HepG2 (cell line): ENCODE results near the gene ABL2. TPM values are rescaled to one million over a fixed set of nuclear protein-coding genes. Genes with fewer than 3 reads are reported as not detected.

ENCODE experiments used
- ATAC-seq: fragments of 200-7000 bp; cut with Tn5 transposase; 3 replicates; pipeline ENCODE4 v1.9.1; 2020; ENCODE audit warnings: mild to moderate bottlenecking, moderate library complexity
- BruUV-seq: library from RNA; stranded (reverse); fragments of 400-500 nt; replicated peaks from 2 replicates; lab custom pipeline; 2021; lab: Mats Ljungman, UMichigan
- CTCF ChIA-PET: fragments of 300-600 bp; formaldehyde crosslinking; extraction: SDS; loops from one replicate; lab custom pipeline; 2021; ENCODE audit warnings: low total read pairs, inconsistent platforms, low intra/inter-chr PET ratio; lab: Yijun Ruan, JAX
- POLR2A ChIA-PET: fragments of 350-600 bp; sonication (Branson Sonifier 250); formaldehyde crosslinking; loops from one replicate; lab custom pipeline; 2020; ENCODE audit warnings: antibody characterized with exemption, inconsistent platforms; lab: Yijun Ruan, JAX
- DNase-seq: peaks from one replicate; pipeline ENCODE4 v3.0.0-alpha.2; 2015; ENCODE audit warnings: low spot score
- FAIRE-seq: peaks from 3 replicates; lab custom pipeline; 2011; peaks lifted over from hg19 to GRCh38; lab: Jason Lieb, UNC
- H2AFZ ChIP-seq: one replicate; pipeline ENCODE4 v1.6.1; 2011; ENCODE audit warnings: low read length, inconsistent platforms
- H3K27ac ChIP-seq: fragments of 300-600 bp; 3 replicates; pipeline ENCODE4 v1.8.0; 2011; ENCODE audit warnings: mixed run types, mild to moderate bottlenecking, mixed read lengths, low read length, inconsistent platforms; ENCODE audit not compliant: insufficient read depth; ENCODE audit errors: extremely low read length
- H3K27me3 ChIP-seq, 2 experiments: fragments of 200-600 bp in 1 of 2; 2 replicates in 1 of 2; 3 replicates in 1 of 2; pipeline versions ENCODE4 v1.6.0 to v1.8.0; 2011; ENCODE audit warnings: low read length in 2 of 2, mild to moderate bottlenecking in 2 of 2, moderate library complexity in 2 of 2, inconsistent platforms in 1 of 2; ENCODE audit not compliant: insufficient read depth in 2 of 2, control insufficient read depth in 1 of 2
- H3K36me3 ChIP-seq, 2 experiments: fragments of 200-600 bp in 1 of 2; replicated peaks in 1 of 2; 2 replicates in 1 of 2; 3 replicates in 1 of 2; pipeline versions ENCODE4 v1.5.1 to v1.8.0; 2011; ENCODE audit warnings: low read length in 2 of 2, inconsistent platforms in 1 of 2; ENCODE audit not compliant: insufficient read depth in 2 of 2, control insufficient read depth in 1 of 2
- H3K4me1 ChIP-seq: 2 replicates; pipeline ENCODE4 v1.5.1; 2012; ENCODE audit warnings: low read length, inconsistent platforms; ENCODE audit not compliant: insufficient read depth
- H3K4me2 ChIP-seq: 2 replicates; pipeline ENCODE4 v1.6.0; 2011; ENCODE audit warnings: low read depth, low read length, inconsistent platforms
- H3K4me3 ChIP-seq, 3 experiments: fragments of 200-600 bp in 1 of 3; sonication (generic), shearing (Covaris generic) in 1 of 3; replicated peaks in 1 of 3; 2 replicates each; pipeline ENCODE4 v1.5.1; 2011 to 2016; ENCODE audit warnings: low read length in 3 of 3, inconsistent platforms in 2 of 3, low read depth in 2 of 3, mild to moderate bottlenecking in 2 of 3, control low read depth in 1 of 3, mixed read lengths in 1 of 3; ENCODE audit not compliant: insufficient read depth in 1 of 3
- H3K79me2 ChIP-seq: one replicate; pipeline ENCODE4 v1.6.1; 2011; ENCODE audit warnings: low read length, inconsistent platforms; ENCODE audit not compliant: insufficient read depth
- H3K9ac ChIP-seq: 2 replicates; pipeline ENCODE4 v1.6.0; 2011; ENCODE audit warnings: mild to moderate bottlenecking, low read depth, low read length, inconsistent platforms; ENCODE audit not compliant: insufficient read depth
- H3K9me3 ChIP-seq: 2 replicates; pipeline ENCODE4 v1.5.1; 2012; ENCODE audit warnings: mild to moderate bottlenecking, low read length
- H4K20me1 ChIP-seq: 2 replicates; pipeline ENCODE4 v1.6.0; 2011; ENCODE audit warnings: inconsistent platforms, mild to moderate bottlenecking, low read length, moderate library complexity; ENCODE audit not compliant: insufficient read depth
- BCL6 ChIP-seq: IDR thresholded peaks from 2 replicates; pipeline ENCODE4 v1.6.1; 2016; ENCODE audit warnings: missing genetic modification reagents, missing compliant biosample characterization
- CAMTA2 ChIP-seq: sonication (generic); formaldehyde crosslinking; IDR thresholded peaks from 2 replicates; pipeline ENCODE4 v1.4.0; 2020; ENCODE audit warnings: mild to moderate bottlenecking, missing genetic modification reagents, borderline replicate concordance
- CEBPB ChIP-seq: IDR thresholded peaks from 2 replicates; pipeline ENCODE4 v1.6.1; 2011; ENCODE audit warnings: low read depth, low read length, improper control_type of control experiment, borderline replicate concordance
- IRF1 ChIP-seq: sonication (generic); formaldehyde crosslinking; IDR thresholded peaks from 2 replicates; pipeline ENCODE4 v1.4.0; 2020; ENCODE audit warnings: low read depth, mild to moderate bottlenecking, missing genetic modification reagents
- MED1 ChIP-seq: sonication (generic); formaldehyde crosslinking; IDR thresholded peaks from 2 replicates; pipeline ENCODE4 v1.4.0; 2020; ENCODE audit warnings: missing genetic modification reagents
- PAWR ChIP-seq: sonication (generic); formaldehyde crosslinking; IDR thresholded peaks from 2 replicates; pipeline ENCODE4 v1.4.0; 2020; ENCODE audit warnings: missing genetic modification reagents, mild to moderate bottlenecking, borderline replicate concordance
- PAXIP1 ChIP-seq: sonication (generic); formaldehyde crosslinking; conservative IDR thresholded peaks from 2 replicates; pipeline ENCODE4 v1.4.0; 2020; ENCODE audit warnings: mild to moderate bottlenecking, missing genetic modification reagents, moderate library complexity
- RORA ChIP-seq: sonication (generic); formaldehyde crosslinking; IDR thresholded peaks from 2 replicates; pipeline ENCODE4 v1.5.0; 2020; ENCODE audit warnings: mild to moderate bottlenecking, missing genetic modification reagents, moderate library complexity
- ZNF235 ChIP-seq: sonication (generic); formaldehyde crosslinking; IDR thresholded peaks from 2 replicates; pipeline ENCODE4 v1.8.1; 2023; ENCODE audit warnings: mild to moderate bottlenecking, missing genetic modification reagents, borderline replicate concordance
- ZNF414 ChIP-seq: sonication (generic); formaldehyde crosslinking; IDR thresholded peaks from 2 replicates; pipeline ENCODE4 v1.5.0; 2020; ENCODE audit warnings: missing genetic modification reagents
- ZNF629 ChIP-seq: sonication (generic); formaldehyde crosslinking; conservative IDR thresholded peaks from 2 replicates; pipeline ENCODE4 v1.5.0; 2020; ENCODE audit warnings: missing genetic modification reagents
- WGBS: methylation state at CpG from one replicate; pipeline ENCODE4 v1.1.6; 2017; ENCODE audit warnings: low lambda C conversion rate; 5-methylcytosine and 5-hydroxymethylcytosine counted together
- in situ Hi-C: cut with HindIII; loops from 2 replicates; pipeline ENCODE4 v1.10.0; 2017; ENCODE audit warnings: low pct_unique_long_range_greater_than_20kb; ENCODE audit not compliant: extremely low pct_ligation_motif_present
- intact Hi-C: fragments of 100-400 bp; cut with micrococcal nuclease; formaldehyde crosslinking; loops from one replicate; pipeline ENCODE4 v1.10.0; 2022; ENCODE audit not compliant: unreplicated experiment
- polyA plus RNA-seq, 8 experiments: library from polyadenylated mRNA; depleted of rRNA in 3 of 8; stranded (reverse) in 7 of 8; unstranded in 1 of 8; fragments of >200 nt; fragmentation: Illumina TruSeq in 4 of 8; extraction: Trizol in 4 of 8; gene quantifications; 2 replicates each; pipeline versions ENCODE4 v1.2.1 to v1.2.3, GENCODE V29; 2011 to 2016; ENCODE audit warnings: low read depth in 4 of 8, missing spikeins in 1 of 8, mixed read lengths in 1 of 8; ENCODE audit not compliant: insufficient read depth in 1 of 8
- total RNA-seq, 5 experiments: library from RNA; depleted of rRNA; stranded (reverse); fragments of >200 nt; fragmentation: Illumina TruSeq; extraction: Trizol; gene quantifications; 2 replicates each; pipeline ENCODE4 v1.2.3, GENCODE V29; 2016; ENCODE audit warnings: low read depth in 1 of 5

Gene ABL2
- total and polyA plus RNA-seq, 2 of the 13 experiments (the other 11 are each of a cell fraction or from before 2014, with no cell fraction given) = 5.8 to 6.0 TPM

GRCh38 chr1:179090522-179090921, 139.0 kb downstream of the ABL2 start:
- Histone ChIP-seq H3K4me1 (peaks cover 42% of the 10 kb centered on the region), H3K4me3 (no peak overlapping the region), H3K9ac (no peak overlapping the region), H3K4me2 (no peak overlapping the region), H3K9me3 (no peaks in the 10 kb centered on the region), H3K27me3 (no peaks in the 10 kb centered on the region), H3K27ac (peak overlapping the region; percentile 28), H3K79me2 (peaks cover under 1% of the 10 kb centered on the region), H4K20me1 (no peaks in the 10 kb centered on the region), H3K36me3 (peaks cover 15 to 35% of the 10 kb centered on the region in 2 experiments)
- BruUV-seq = no TSS peak
- POLR2A ChIA-PET = interaction anchor here (1.2 to 3.1 kb wide), 3 partner anchors 8 to 548 kb away, joined by 3 to 20 read pairs (median 20); partner anchors contain the start of gene TOR3A
- no peak for DNase-seq
- CTCF ChIA-PET = no interaction called here
- in situ Hi-C loops = no loop called here
- WGBS = 92% methylated on average over 8 of the region's 8 CpGs
- peak; percentile 38 for ATAC-seq
- TF ChIP-seq IRF1 (CRISPR knock-in tag) = no peak
- 0 out of 2 replicates have a peak, but pooled peaks have one; percentile 1 for TF ChIP-seq ZNF414 (CRISPR knock-in tag)
- TF ChIP-seq, all 625 proteins: peak for 1
- no peak overlapping the region for H2AFZ ChIP-seq
- no peak for FAIRE-seq
- intact Hi-C loops = loop anchor here (2.0 kb wide), 1 partner anchor 38 kb away; no protein-coding TSS in a partner anchor

GRCh38 chr1:179089827-179090482, 139.5 kb downstream of the ABL2 start:
- ATAC-seq (peak; percentile 45), FAIRE-seq (no peak), DNase-seq (no peak)
- Histone ChIP-seq H3K4me1 (peaks cover 42% of the 10 kb centered on the region), H4K20me1 (no peaks in the 10 kb centered on the region), H3K36me3 (peaks cover 12 to 31% of the 10 kb centered on the region in 2 experiments), H3K4me2 (no peak overlapping the region), H3K4me3 (no peak overlapping the region), H3K27ac (peak overlapping the region; percentile 37), H3K9me3 (no peaks in the 10 kb centered on the region), H3K27me3 (no peaks in the 10 kb centered on the region), H3K9ac (no peak overlapping the region), H2AFZ (no peak overlapping the region), H3K79me2 (peaks cover 2% of the 10 kb centered on the region)
- in situ Hi-C loops = loop anchor here (10.0 kb wide), 1 partner anchor 275 kb away; the partner anchor contains the start of gene AXDND1
- ChIA-PET POLR2A (interaction anchor here (1.2 to 3.1 kb wide), 2 partner anchors 8 to 548 kb away, joined by 3 to 20 read pairs; partner anchors contain the start of gene TOR3A), CTCF (no interaction called here)
- intact Hi-C loops = loop anchor here (2.0 kb wide), 1 partner anchor 39 kb away; no protein-coding TSS in a partner anchor
- 39% methylated on average over 9 of the region's 16 CpGs for WGBS
- no TSS peak for BruUV-seq
- TF ChIP-seq CAMTA2 = no peak
- peak; percentile 43; the same call in 1 of the 2 replicates for TF ChIP-seq PAXIP1 (CRISPR knock-in tag)
- no peak for TF ChIP-seq ZNF235
- peak; percentile 41; the same call in 1 of the 2 replicates for TF ChIP-seq MED1
- peak; percentile 85 for TF ChIP-seq ZNF629
- TF ChIP-seq RORA (CRISPR knock-in tag) = no peak
- no peak for TF ChIP-seq PAWR (CRISPR knock-in tag)
- peak; percentile 45 for TF ChIP-seq BCL6
- TF ChIP-seq CEBPB = peak; percentile 77; the same call in 1 of the 2 replicates
